PC-9 (cell line): ENCODE results near the gene ANKRD39. TPM values are rescaled to one million over a fixed set of nuclear protein-coding genes. Genes with fewer than 3 reads are reported as not detected.

Experiments used
- BruUV-seq: library from RNA; stranded (reverse); fragments of 400-500 nt; replicated peaks from 2 replicates; lab custom pipeline; 2021; lab: Mats Ljungman, UMichigan
- CTCF ChIA-PET: fragments of 300-600 bp; sonication (Branson Sonifier 250); formaldehyde crosslinking; loops from one replicate; lab custom pipeline; 2022; ENCODE audit warnings: antibody characterized with exemption; lab: Charles Lee
- POLR2A ChIA-PET: fragments of 300-600 bp; sonication (Branson Sonifier 250); formaldehyde crosslinking; loops from one replicate; lab custom pipeline; 2022; ENCODE audit warnings: antibody characterized with exemption; ENCODE audit not compliant: unreplicated experiment; lab: Charles Lee
- DNase-seq, 2 experiments: peaks; one replicate each; pipeline versions ENCODE4 v3.0.0 to v3.0.0-alpha.2; 2015 to 2022; ENCODE audit warnings: mixed read lengths in 1 of 2
- H2AFZ ChIP-seq: fragments of 200-600 bp; sonication (generic); 2 replicates; pipeline ENCODE4 v1.8.1; 2017; ENCODE audit warnings: antibody characterized with exemption
- H3F3A ChIP-seq: fragments of 200-600 bp; sonication (generic); 2 replicates; pipeline ENCODE4 v1.8.1; 2017; ENCODE audit warnings: antibody characterized with exemption, mild to moderate bottlenecking, low read depth; ENCODE audit not compliant: insufficient read depth
- H3K27ac ChIP-seq: fragments of 200-600 bp; sonication (generic); 2 replicates; pipeline ENCODE4 v1.6.1; 2016; ENCODE audit warnings: mixed run types
- H3K27me3 ChIP-seq: fragments of 200-600 bp; sonication (generic); 2 replicates; pipeline ENCODE4 v1.6.1; 2016; ENCODE audit warnings: low read depth, mixed run types; ENCODE audit not compliant: insufficient read depth
- H3K36me3 ChIP-seq: fragments of 200-600 bp; sonication (generic); 2 replicates; pipeline ENCODE4 v1.6.1; 2016; ENCODE audit warnings: low read depth, mixed run types
- H3K4me1 ChIP-seq: fragments of 200-600 bp; sonication (generic); replicated peaks from 2 replicates; pipeline ENCODE4 v1.6.1; 2016; ENCODE audit warnings: mixed run types; ENCODE audit not compliant: insufficient read depth
- H3K4me2 ChIP-seq: fragments of 200-600 bp; sonication (generic); 2 replicates; pipeline ENCODE4 v1.6.1; 2017; ENCODE audit warnings: mixed run types
- H3K4me3 ChIP-seq: fragments of 200-600 bp; sonication (generic); 2 replicates; pipeline ENCODE4 v1.6.1; 2016; ENCODE audit warnings: mixed run types
- H3K79me2 ChIP-seq: fragments of 200-600 bp; sonication (generic); 2 replicates; pipeline ENCODE4 v1.6.1; 2017; ENCODE audit warnings: low read depth, mixed run types
- H3K9me2 ChIP-seq: fragments of 200-600 bp; sonication (generic); 2 replicates; pipeline ENCODE4 v1.8.1; 2017; ENCODE audit warnings: mild to moderate bottlenecking; ENCODE audit not compliant: insufficient read depth
- H3K9me3 ChIP-seq: fragments of 200-600 bp; sonication (generic); 2 replicates; pipeline ENCODE4 v1.8.1; 2016; ENCODE audit warnings: low read depth; ENCODE audit not compliant: insufficient read depth
- H4K20me1 ChIP-seq: fragments of 200-600 bp; sonication (generic); 2 replicates; pipeline ENCODE4 v1.8.1; 2017; ENCODE audit not compliant: insufficient read depth
- EZH2 ChIP-seq: fragments of 200-600 bp; sonication (generic); IDR thresholded peaks from 2 replicates; pipeline ENCODE4 v1.8.0; 2017; ENCODE audit warnings: antibody characterized with exemption, low read depth
- intact Hi-C: fragments of 100-400 bp; cut with micrococcal nuclease; formaldehyde crosslinking; loops from one replicate; pipeline ENCODE4 v1.10.0; 2022; ENCODE audit not compliant: unreplicated experiment
- total RNA-seq: library from RNA; stranded (reverse); gene quantifications from 2 replicates; pipeline ENCODE4 v1.2.3, GENCODE V29; 2021
- TF ChIP-seq, protein P1 (sequence below): fragments of 200-600 bp; sonication (generic); conservative IDR thresholded peaks from 2 replicates; pipeline ENCODE4 v1.6.1; 2017; ENCODE audit warnings: mixed run types, antibody characterized with exemption, mild to moderate bottlenecking, moderate library complexity

Gene ANKRD39
- total RNA-seq, 1 experiment from 2014 or later = 19.0 TPM

DNA sequence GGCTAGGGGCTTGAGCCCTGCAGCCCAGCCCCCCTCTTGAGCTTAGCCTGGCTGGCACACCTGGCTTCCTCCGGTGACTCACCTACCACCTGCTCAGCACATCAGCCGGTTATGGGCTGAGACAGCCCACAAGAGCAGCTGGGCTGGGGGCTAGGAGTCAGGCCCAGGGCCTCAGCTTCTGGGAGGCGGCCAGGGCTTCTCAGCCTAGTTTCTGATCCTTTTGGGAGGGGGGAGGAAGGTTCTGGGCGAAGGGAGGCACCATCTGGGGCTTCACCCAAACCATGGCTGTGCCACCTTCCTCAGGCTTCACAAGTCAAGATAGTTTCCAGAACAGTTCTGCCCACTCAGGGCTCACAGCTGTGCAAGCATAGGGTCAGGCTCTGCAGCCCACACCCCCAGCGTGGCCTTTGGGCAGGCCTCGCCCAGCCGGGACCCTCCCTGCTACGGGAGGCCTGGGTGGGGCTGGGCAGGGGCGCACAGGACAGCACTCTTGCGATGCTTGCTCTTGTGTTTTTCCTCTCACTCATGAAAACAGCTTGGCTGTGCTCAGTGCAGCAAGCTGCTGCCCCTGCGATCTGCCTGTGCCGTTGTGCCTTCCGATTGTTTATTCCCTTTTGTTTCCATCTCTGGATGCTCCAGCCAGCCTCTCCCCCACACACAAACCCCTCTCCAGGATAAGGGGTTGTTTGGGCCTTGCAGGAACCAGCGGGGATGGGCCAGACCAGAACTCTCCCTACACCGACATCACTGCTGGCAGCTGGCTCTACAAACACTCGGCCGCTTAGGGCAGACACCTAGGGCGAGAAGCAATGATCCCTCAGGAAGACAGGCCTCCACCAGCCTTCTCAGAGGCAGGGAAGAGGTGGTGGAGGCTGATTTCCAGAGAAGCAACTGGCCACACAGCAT is 38.2 kb upstream of the ANKRD39 start:
- ChIA-PET CTCF (no interaction called here), POLR2A (interaction anchor here (0.6 to 0.8 kb wide), 2 partner anchors 18 to 41 kb away, joined by 4 to 6 read pairs; no protein-coding TSS in a partner anchor)
- H3F3A ChIP-seq = peaks cover 34% of the 10 kb centered on the region
- peaks cover 58% of the 10 kb centered on the region for H3K4me1 ChIP-seq
- BruUV-seq = no TSS peak
- H4K20me1 ChIP-seq = no peaks in the 10 kb centered on the region
- DNase-seq = peak in 1 of 2 experiments; percentile 80
- H3K27me3 ChIP-seq = no peaks in the 10 kb centered on the region
- H3K4me3 ChIP-seq = no peak overlapping the region
- H3K9me2 ChIP-seq = no peaks in the 10 kb centered on the region
- no peak for TF ChIP-seq EZH2
- H3K9me3 ChIP-seq = no peaks in the 10 kb centered on the region
- H3K4me2 ChIP-seq = peak overlapping the region; percentile 49
- intact Hi-C loops = loop anchor here (2.0 to 5.0 kb wide), 3 partner anchors 27 to 39 kb away; partner anchors contain the start of gene ANKRD39
- H3K36me3 ChIP-seq = no peaks in the 10 kb centered on the region
- H3K27ac ChIP-seq = 0 out of 2 replicates have a peak overlapping the region, but pooled peaks have one; percentile 7
- no peaks in the 10 kb centered on the region for H3K79me2 ChIP-seq
- no peak overlapping the region for H2AFZ ChIP-seq

DNA sequence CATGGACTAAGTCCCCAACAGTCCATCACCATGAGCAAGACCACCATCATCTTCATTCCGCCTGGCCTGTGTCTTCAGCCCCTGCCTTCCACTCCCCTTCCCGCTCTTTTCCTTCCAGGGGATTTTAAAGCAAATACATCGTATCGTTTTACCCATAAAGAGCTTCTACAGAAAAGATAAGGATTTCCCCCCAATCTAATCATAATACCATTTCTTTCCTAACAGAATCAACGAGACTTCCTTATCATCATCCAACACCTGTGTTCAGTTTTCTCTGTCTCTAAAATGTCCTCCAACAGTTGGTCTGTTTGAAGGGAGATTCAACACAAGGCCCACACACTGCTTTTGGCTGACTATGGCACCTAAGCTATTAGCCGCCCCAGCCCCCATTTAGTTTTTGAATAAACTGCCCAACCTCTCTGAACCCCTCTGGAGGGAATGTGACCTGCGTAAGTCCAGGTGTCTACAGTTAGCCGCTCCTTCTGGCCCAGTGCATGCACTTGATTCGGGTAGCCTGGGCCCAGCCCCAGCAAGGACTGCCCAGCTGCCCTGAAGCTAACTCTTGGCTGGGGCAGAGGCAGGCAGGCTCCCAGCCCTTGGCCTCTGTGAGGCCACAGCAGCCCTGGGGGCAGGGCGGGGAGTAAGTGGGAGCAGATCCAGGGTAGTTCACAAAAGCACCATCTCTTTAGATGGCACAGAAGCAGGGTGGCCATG is 37.4 kb upstream of the ANKRD39 start:
- peaks cover 59% of the 10 kb centered on the region for H3K4me1 ChIP-seq
- intact Hi-C loops = loop anchor here (2.0 to 5.0 kb wide), 3 partner anchors 26 to 38 kb away; partner anchors contain the start of gene ANKRD39
- DNase-seq = peak in 1 of 2 experiments; percentile 80
- TF ChIP-seq, protein P1, sequence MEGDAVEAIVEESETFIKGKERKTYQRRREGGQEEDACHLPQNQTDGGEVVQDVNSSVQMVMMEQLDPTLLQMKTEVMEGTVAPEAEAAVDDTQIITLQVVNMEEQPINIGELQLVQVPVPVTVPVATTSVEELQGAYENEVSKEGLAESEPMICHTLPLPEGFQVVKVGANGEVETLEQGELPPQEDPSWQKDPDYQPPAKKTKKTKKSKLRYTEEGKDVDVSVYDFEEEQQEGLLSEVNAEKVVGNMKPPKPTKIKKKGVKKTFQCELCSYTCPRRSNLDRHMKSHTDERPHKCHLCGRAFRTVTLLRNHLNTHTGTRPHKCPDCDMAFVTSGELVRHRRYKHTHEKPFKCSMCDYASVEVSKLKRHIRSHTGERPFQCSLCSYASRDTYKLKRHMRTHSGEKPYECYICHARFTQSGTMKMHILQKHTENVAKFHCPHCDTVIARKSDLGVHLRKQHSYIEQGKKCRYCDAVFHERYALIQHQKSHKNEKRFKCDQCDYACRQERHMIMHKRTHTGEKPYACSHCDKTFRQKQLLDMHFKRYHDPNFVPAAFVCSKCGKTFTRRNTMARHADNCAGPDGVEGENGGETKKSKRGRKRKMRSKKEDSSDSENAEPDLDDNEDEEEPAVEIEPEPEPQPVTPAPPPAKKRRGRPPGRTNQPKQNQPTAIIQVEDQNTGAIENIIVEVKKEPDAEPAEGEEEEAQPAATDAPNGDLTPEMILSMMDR = no peak
- TF ChIP-seq EZH2 = no peak
- H3K4me3 ChIP-seq = no peak overlapping the region
- no peaks in the 10 kb centered on the region for H3K9me3 ChIP-seq
- H3K4me2 ChIP-seq = peak overlapping the region; percentile 49
- CTCF ChIA-PET = no interaction called here
- H3K79me2 ChIP-seq = no peaks in the 10 kb centered on the region
- peaks cover 34% of the 10 kb centered on the region for H3F3A ChIP-seq
- H4K20me1 ChIP-seq = no peaks in the 10 kb centered on the region
- H3K27me3 ChIP-seq = no peaks in the 10 kb centered on the region
- BruUV-seq = no TSS peak
- H3K27ac ChIP-seq = no peak overlapping the region
- no peaks in the 10 kb centered on the region for H3K9me2 ChIP-seq
- H3K36me3 ChIP-seq = no peaks in the 10 kb centered on the region
- POLR2A ChIA-PET = interaction anchor here (0.6 to 0.8 kb wide), 3 partner anchors 17 to 1672 kb away, joined by 4 to 6 read pairs (median 4); no protein-coding TSS in a partner anchor
- H2AFZ ChIP-seq = no peak overlapping the region

GRCh38 chr2:96894151-96894531 is 36.3 kb upstream of the ANKRD39 start:
- intact Hi-C loops = loop anchor here (2.0 kb wide), 1 partner anchor 25 kb away; no protein-coding TSS in a partner anchor
- H3K79me2 ChIP-seq = no peaks in the 10 kb centered on the region
- ChIA-PET CTCF (no interaction called here), POLR2A (no interaction called here)
- H3K27ac ChIP-seq = no peak overlapping the region
- H3K4me1 ChIP-seq = peaks cover 57% of the 10 kb centered on the region
- no peaks in the 10 kb centered on the region for H3K27me3 ChIP-seq
- DNase-seq = no peak
- no peaks in the 10 kb centered on the region for H4K20me1 ChIP-seq
- no peaks in the 10 kb centered on the region for H3K9me2 ChIP-seq
- H3K4me3 ChIP-seq = no peak overlapping the region
- H2AFZ ChIP-seq = no peak overlapping the region
- TF ChIP-seq, protein P1 = no peak
- peaks cover 36% of the 10 kb centered on the region for H3F3A ChIP-seq
- no peaks in the 10 kb centered on the region for H3K36me3 ChIP-seq
- H3K4me2 ChIP-seq = no peak overlapping the region
- H3K9me3 ChIP-seq = no peaks in the 10 kb centered on the region
- BruUV-seq = no TSS peak
